C4-2B (cell line): ENCODE results near the gene PODXL.

Experiments
- H3K27ac ChIP-seq: fragments of 450-650 bp; 2 replicates; pipeline ENCODE4 v1.5.1; 2017
- ZFX ChIP-seq: fragments of 450-650 bp; IDR thresholded peaks from 2 replicates; pipeline ENCODE4 v1.6.1; 2017
- TF ChIP-seq, protein P1 (sequence below): fragments of 450-650 bp; conservative IDR thresholded peaks from 2 replicates; pipeline ENCODE4 v1.5.1; 2017; ENCODE audit warnings: mild to moderate bottlenecking

PODXL gene

DNA sequence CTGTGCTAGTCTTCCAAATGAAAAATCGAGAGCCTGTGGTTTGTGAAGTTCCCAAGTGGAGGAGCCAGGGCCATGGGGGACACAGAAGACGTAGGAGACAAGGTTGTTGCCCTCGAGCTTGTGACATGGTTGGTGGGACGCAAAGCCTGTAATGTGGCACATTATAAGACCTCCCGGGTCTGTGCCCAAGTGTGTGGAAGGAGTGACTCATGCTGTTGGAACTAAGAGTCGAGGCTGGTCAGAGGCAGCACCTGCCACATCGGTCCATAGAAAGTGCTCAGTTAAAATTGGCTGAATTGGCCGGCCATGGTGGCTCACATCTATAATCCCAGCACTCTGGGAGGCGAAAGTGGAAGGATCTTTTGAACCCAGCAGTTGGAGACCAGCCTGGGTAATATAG lies 27.0 kb upstream of the PODXL start:
- TF ChIP-seq, protein P1, sequence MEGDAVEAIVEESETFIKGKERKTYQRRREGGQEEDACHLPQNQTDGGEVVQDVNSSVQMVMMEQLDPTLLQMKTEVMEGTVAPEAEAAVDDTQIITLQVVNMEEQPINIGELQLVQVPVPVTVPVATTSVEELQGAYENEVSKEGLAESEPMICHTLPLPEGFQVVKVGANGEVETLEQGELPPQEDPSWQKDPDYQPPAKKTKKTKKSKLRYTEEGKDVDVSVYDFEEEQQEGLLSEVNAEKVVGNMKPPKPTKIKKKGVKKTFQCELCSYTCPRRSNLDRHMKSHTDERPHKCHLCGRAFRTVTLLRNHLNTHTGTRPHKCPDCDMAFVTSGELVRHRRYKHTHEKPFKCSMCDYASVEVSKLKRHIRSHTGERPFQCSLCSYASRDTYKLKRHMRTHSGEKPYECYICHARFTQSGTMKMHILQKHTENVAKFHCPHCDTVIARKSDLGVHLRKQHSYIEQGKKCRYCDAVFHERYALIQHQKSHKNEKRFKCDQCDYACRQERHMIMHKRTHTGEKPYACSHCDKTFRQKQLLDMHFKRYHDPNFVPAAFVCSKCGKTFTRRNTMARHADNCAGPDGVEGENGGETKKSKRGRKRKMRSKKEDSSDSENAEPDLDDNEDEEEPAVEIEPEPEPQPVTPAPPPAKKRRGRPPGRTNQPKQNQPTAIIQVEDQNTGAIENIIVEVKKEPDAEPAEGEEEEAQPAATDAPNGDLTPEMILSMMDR, result no peak
- no peak for TF ChIP-seq ZFX
- no peak overlapping the region for H3K27ac ChIP-seq

DNA sequence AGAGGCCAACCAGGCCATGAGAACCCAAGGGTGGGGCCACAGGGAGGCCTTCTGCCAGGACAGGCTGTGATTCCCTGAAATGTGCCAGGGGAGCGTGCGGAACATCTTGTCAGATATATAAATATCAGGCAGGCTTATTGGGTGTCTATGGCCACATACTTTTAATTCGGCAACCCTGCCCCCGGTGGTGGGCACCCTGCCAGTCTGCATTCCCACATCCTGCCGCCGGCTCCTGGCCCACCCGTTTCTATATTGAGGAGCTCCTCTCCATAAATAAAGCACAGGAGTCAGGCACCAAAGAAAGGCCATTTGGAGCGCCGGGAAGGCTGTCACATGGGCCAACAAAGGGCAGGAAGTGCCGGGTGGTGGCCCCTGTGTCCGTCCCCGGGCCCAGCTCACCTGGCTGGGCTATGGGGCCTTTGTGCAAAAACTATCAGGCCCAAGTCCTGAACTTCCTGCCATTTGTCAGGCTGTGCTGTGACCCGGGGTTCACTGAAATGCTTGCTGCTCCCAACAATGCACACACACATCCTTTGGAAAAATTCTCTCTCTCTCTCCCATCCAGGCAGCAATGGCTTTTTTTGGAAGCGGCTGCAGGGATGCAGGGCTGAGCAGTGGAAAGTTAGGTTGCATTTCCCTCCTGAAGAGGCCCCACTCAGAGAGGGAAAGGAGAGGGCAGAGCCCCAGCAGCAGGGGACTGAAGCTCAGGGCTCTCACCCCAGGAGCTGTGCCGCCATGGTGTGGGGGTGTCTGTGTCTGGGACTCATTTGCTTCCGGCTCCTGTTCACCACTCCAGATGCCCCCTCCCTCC lies 25.0 kb upstream of the PODXL start:
- TF ChIP-seq ZFX, result no peak
- TF ChIP-seq, protein P1, result no peak

DNA sequence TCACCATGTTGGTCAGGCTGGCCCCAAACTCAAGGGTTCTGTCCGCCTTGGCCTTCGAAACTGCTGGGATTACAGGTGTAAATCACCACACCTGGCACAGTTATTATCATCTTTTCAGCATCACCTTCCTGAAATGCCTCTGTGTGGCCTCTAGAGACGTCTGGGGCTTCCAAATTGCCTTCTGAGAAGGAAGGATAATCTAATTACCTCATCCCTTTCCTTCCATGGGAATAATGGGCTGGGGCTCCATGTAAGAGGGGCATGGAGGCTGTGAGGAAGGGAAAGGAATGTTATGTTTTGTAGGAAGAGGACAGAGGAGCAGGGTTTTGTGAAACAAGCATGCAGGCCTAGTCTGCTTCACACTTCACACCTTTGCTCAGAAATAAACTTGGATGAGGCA lies 22.2 kb upstream of the PODXL start:
- TF ChIP-seq, protein P1, result no peak
- TF ChIP-seq ZFX, result no peak

More for the DNA sequence above, 25.0 kb upstream of the PODXL start:
- no peak overlapping the region for H3K27ac ChIP-seq

DNA sequence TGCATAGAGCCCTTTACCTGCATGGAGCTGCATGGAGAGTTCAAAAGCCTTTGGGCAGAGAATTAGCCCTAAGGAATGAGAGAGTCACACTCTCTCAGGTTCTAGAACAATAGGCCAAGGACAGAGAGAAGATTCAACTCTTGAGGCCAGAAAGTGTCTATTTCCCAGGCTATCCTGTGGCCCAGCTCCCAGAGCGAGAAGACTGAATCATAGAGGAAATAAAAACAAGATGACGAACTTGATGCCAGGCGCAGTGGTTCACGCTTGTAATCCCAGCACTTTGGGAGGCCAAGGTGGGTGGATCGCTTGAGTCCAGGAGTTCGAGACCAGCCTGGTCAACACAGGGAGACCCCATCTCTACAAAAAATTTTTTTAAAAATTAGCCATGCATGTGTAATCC lies 18.3 kb upstream of the PODXL start:
- TF ChIP-seq ZFX, result no peak
- TF ChIP-seq, protein P1, result no peak
- H3K27ac ChIP-seq, result no peak overlapping the region

More for the DNA sequence above, 22.2 kb upstream of the PODXL start:
- H3K27ac ChIP-seq, result no peak overlapping the region

DNA sequence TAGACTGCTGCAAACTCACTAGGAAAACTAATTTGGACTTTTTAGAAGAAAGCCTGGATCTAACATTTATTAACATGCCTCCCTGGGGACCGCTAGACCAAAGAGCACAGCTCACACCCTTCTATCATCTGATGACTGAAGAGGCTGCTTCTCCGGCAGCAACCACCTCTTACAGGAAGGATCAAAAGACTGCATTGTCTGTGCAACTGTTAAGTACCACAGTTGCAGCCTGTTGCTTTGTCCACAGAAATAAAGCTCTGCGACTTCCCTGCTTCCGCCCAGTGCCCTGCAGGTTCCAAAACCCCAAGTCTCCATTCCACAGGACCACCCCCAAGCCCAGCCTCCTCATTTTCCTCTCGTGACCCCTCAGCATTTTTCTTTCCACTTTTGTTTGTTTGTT lies 14.0 kb upstream of the PODXL start:
- TF ChIP-seq, protein P1, result no peak
- no peak overlapping the region for H3K27ac ChIP-seq

DNA sequence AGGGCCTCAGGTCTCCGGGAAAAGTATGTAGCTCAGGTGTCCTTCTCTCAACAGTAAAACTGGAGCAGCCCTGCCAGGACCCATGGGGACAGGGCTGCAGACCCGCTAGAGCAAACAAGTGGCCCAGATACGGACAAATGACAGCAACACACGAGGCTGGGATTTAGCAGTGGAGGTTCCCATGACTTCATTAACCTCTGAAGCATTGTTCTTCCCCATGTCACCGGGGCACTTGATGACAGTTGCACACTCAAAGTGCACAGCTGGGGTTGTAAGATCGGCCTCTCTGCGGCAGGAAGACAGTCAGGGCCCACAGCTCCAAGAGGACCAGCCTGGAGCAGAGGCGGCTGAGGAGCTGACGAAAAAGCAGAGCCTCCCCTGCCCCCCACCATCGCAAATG lies 12.5 kb upstream of the PODXL start:
- no peak overlapping the region for H3K27ac ChIP-seq
- TF ChIP-seq, protein P1, result no peak
- no peak for TF ChIP-seq ZFX

DNA sequence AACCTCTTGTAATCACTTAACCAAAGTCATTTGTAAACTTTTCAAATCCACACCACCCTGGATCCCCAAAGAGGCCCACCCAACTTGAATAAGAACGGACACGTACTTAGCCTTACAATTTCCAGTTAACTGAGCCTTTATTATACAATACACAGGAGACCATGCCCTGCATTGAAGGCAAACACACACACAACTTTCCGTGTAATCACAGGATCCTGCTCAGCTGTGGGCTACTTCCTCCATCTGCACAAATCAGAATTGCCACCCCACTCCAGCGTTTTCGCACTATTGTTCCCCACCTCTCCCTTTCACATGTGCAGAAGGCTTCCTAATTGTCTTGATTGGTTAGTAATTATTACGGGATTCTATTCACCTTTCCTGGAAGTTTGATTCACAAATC lies 12.1 kb upstream of the PODXL start:
- H3K27ac ChIP-seq, result no peak overlapping the region
- TF ChIP-seq, protein P1, result no peak
- TF ChIP-seq ZFX, result no peak
